ENCODE results near the gene HCN3.

HCN3 gene

GRCh38 chr1:155254714-155255242 lies 22.5 kb upstream of the HCN3 start:
- no peak for DNase-seq

GRCh38 chr1:155255243-155256007 lies 21.8 kb upstream of the HCN3 start, which contains the start of gene ENTREP3:
TSS of gene ENTREP3 (minus strand) at chr1:155255483. CDS start at chr1:155254877, 606 bp downstream.
- DNase-seq, result peak; percentile 72

DNA sequence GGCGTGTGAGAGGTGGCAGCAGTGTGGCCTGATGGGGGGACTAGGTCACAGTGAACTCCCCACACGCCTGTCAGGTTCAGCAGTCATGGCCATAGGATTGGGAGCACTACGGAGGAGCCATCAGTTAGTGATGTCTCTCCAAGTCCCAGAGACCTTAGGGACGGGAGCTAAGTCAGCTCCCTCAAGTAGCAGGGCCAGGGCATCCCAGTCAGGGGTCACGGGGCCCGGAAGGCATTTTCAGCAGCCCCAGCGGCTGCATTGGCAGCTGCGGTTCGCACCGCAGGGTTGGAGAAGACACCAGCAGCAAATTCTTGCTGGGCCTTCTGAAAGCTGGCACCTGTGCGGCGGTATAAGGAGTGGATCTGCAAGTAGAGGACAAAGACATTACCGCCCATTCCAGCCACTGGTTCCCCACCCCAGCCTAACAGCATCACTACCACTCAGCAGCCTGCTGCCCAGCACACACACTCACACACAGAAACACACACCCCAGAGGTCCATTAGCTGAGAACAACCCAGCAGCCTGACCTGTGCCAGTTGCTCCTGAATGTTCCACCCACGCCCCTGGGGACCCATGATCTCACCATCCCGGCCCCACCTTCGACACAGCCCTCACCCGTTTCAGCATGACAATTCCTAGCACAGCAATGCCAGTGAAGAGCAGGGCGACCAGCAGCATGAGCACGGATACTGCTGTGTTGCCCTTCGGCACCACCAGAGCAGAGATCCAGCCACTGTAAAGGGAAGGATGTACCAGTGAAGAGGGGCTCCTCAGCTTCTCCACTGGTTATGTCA lies 21.0 kb upstream of the HCN3 start:
- DNase-seq, result no peak

GRCh38 chr1:155260276-155260675 lies 17.0 kb upstream of the HCN3 start:
- no peak for DNase-seq

DNA sequence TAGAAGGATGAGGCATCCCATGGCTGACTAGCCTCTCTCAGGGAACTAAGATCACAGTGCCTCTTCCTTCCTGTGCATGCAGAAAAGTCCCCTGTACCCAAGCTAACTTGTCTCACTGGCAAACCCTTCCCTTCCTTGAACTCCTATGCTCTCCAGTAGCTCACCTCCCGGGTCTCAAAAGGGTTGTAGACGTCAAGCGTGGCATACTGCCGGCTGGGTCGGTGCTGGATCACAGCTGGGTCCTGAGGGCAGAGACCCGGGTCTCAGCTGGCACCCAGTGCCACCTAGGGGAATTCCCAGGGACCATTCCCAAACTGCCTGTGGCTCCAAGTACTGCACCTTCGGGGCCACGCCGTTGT lies 15.8 kb upstream of the HCN3 start:
- no peak for DNase-seq

DNA sequence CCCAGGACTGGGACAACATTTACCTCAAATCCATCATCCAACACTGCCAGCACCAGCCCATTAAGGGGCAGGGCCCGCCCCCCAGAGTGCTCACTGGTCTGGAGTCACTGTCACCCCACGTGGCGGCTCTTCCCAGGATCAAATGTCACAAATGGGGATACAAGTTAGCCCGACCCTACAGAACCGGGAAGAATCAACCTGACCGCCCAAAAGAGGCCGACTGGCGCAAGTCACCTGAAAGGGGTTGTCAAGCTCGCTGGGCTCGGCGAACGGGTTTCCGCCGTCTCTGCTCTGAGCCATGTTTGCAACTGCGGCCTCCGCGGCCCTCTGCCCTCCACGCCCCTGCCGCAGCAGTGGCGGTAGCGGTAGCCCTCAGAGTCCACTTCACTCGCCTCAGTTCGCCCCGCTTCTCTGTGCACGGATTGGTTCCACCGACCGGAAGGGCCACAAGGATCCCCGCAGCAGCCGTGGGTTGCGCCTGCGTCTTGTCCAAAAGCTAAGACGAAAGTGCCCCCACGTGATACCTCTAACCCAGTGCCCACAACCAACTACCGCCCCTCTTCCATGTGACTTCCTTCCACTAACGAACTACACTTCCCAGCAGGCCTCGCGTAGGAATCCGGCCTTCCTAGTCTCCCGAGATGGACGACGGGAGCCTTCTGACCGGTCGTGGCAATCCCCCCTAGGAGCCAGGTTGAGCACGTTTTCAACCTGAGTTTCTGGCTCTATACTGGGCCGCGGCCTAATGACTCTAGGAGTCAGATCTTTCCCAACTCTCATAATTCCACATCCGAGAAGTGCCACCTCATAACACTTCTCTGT lies 15.2 kb upstream of the HCN3 start, which contains the start of gene SCAMP3:
SCAMP3 (minus strand) TSS at position 509 of the 822 bp plus-strand sequence; CDS start at position 300, 209 bp downstream.
- peak; percentile 99 for DNase-seq

- DNase-seq, result no peak
Observed at GRCh38 chr1:155263067-155263466, 14.2 kb upstream of the HCN3 start.

DNA sequence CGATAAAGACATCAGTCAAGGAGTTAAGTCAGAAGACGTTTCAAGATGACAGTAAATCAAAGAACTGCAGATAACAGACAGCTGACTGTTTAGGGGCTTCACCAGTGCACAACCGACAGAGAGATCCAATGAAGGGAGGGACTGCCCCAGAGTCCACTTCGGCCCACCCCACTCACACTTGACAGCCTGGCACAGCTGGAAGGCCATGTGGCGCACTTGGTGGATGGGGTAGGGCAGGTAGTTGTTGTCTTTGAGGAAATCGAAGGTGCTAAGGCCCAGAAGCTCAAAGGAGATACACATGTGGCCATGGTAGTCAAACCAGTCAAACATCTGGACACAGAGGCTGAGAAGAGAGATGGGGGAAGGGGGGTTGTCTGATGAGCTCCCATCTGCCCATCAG lies 10.7 kb upstream of the HCN3 start:
- DNase-seq, result no peak

- no peak for DNase-seq
Observed at GRCh38 chr1:155267373-155267772, 9.9 kb upstream of the HCN3 start.

DNA sequence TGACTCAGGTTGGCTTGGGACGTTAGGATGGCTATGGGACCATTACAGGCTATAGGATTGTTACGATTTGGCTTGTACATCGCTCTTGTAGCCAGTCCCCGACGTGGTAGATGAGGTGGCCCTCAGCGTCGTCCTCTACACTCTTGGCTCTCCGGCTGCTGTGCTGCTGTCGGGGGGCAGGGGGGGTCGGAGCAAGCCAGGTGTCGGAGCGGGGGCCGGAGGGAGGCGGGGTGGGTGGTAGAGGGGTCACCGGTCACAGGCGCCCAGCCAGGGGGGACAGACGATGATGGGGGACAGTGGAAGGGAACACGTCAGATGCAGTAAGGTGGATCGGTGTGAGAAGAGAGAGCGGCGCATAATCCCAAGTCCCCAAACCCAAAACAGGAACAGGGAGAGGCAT lies 8.6 kb upstream of the HCN3 start:
- no peak for DNase-seq

DNA sequence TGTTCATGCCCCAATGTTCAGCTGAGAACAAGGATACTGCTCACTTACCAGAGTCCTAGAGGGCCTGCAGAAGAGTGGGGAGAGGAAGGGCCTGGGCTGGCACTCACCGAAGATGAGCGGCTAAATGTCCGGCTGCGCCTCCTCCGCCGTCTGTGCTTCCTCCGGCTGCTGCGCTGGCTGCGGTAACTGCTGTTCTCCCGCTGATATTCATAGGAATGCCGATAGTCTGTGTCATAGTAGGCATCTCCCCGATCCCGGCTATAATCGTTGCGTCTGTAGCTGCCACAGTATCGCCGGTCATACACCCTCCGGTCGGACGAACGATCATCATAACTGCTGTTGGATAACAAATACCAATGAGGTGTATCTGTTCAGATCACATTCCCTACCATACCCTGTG lies 7.9 kb upstream of the HCN3 start:
- no peak for DNase-seq

- no peak for DNase-seq
Observed at GRCh38 chr1:155272466-155273342, 4.6 kb upstream of the HCN3 start.

GRCh38 chr1:155273343-155274245 lies 3.7 kb upstream of the HCN3 start, which contains the start of gene CLK2:
TSS of gene CLK2 (minus strand) at chr1:155273504. CDS start at chr1:155270977, 2,527 bp downstream.
- peak; percentile 92 for DNase-seq

DNA sequence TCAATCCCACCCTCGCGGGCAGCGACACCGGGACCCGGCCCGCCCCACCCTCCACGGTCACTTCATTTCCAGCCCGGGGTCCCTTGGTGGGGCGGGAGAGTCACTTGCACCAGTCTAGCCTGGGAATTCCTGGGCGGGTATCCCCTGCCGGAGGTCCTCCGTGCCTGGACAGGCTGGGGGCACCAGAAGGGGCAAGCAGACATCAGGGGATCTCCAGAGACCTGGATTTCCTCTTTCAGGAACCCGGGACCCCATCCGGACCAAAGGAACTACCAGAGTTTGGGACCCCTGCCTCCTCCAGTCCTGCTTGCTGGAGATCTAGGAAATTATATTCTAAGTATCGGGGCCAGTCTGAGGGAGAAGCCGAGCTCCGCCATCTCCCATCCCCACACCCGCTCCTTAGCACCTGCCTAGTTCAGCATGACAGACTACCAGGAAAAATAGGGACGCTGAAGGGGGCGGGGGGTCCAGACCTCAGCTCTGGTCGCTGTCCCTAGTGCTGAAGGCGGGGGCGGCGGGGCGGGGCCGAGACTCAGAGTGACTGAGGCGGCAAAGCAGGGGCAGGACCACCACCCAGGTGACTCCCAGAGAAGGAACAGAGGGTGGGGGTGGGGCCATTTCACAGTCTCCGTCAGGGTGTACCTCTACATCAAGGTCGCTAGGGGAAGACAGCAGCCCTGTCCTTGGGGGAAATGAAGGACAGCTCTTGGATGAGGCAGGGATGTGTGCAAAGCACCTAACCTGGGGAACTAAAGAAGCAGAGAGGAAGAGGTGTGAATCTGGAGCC lies 832 bp downstream of the HCN3 start:
- DNase-seq, result peak; percentile 70

DNA sequence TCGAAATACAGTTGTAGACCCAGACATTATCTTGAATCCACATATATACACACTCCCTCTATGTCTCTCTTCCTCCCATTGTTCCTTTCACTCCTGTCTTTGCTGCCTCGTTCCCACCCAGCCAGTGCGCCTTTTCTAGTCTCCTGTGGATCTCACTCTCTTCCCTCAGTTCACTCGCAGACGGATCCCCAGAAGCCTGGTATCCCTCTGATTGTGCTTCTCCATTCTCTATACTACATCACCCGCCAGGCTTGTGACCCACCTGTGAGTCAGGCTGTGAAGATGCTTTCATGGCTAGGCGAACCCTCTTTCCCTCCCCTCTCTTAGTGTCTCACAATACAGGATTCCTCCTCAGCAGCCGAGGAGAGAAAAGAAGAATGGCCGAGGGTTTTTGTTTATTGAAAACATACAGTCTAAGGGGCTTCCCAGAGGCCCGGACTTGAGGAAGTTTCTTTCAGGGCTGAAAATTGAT lies 1.5 kb downstream of the HCN3 start:
- no peak for DNase-seq

- DNase-seq, result no peak
Observed at GRCh38 chr1:155279268-155279667, 2.0 kb downstream of the HCN3 start.

GRCh38 chr1:155282488-155283091 lies 5.3 kb downstream of the HCN3 start:
- no peak for DNase-seq

GRCh38 chr1:155284476-155284875 lies 7.2 kb downstream of the HCN3 start:
- no peak for DNase-seq

DNA sequence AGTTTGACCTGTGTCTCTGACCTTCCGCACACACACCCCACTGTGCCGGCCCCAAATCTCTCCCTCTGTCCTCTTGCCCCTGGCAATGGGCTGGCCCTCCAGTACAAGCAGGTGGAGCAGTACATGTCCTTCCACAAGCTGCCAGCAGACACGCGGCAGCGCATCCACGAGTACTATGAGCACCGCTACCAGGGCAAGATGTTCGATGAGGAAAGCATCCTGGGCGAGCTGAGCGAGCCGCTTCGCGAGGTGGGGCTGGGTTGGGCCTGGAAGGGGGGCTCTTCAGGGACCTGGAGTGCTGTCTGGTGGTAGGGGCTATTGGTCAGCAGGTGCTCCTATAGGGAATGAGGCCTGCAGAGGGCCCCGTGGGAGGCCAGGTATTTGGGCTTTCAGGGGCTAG lies 7.8 kb downstream of the HCN3 start:
- no peak for DNase-seq

All from NCI-H187 treated with DMSO at 0.1 percent for 48 hours (cell line).